Measurements from ENCODE around the gene BANF1.

Gene BANF1

GRCh38 chr11:66002648-66003225 is 434 bp downstream of the BANF1 start:
- peak; percentile 85 for DNase-seq (ENCODE audit: low spot score)
- in situ Hi-C loops (cut with MboI; ENCODE audit: low pct_unique_long_range_greater_than_20kb, low sequenced_read_pairs, unreplicated experiment), result no loop called here
- TF ChIP-seq, protein P1, sequence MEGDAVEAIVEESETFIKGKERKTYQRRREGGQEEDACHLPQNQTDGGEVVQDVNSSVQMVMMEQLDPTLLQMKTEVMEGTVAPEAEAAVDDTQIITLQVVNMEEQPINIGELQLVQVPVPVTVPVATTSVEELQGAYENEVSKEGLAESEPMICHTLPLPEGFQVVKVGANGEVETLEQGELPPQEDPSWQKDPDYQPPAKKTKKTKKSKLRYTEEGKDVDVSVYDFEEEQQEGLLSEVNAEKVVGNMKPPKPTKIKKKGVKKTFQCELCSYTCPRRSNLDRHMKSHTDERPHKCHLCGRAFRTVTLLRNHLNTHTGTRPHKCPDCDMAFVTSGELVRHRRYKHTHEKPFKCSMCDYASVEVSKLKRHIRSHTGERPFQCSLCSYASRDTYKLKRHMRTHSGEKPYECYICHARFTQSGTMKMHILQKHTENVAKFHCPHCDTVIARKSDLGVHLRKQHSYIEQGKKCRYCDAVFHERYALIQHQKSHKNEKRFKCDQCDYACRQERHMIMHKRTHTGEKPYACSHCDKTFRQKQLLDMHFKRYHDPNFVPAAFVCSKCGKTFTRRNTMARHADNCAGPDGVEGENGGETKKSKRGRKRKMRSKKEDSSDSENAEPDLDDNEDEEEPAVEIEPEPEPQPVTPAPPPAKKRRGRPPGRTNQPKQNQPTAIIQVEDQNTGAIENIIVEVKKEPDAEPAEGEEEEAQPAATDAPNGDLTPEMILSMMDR (IDR thresholded peaks at IDR 0.05; ENCODE audit: extremely low read depth, insufficient read depth, missing control alignments), result no peak

- in situ Hi-C loops (cut with MboI; ENCODE audit: low pct_unique_long_range_greater_than_20kb, low sequenced_read_pairs, unreplicated experiment), result no loop called here
- DNase-seq (ENCODE audit: low spot score), result no peak
- TF ChIP-seq, protein P1 (IDR thresholded peaks at IDR 0.05; ENCODE audit: extremely low read depth, insufficient read depth, missing control alignments), result no peak
Observed at GRCh38 chr11:66003291-66003690, 988 bp downstream of the BANF1 start.

DNA sequence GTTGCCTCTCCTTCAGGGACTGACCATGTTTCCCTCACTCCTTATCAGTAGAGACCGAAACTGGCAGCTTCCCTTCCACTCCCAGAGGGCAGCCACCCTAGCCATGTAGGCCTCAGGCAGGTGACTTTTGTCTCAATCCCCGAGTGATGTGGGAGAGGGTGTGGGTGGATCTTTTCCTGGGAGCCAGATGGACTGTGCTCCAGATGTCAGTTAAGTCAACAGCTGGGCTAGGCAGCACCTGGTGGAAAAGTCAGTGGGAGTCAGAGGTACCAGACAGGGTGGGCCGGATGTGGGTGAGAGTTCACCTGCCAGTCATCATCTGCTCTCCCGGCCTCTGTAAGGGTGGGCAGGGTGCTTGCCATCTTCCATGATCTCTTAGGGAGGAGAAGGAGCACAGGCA is 1.9 kb downstream of the BANF1 start:
- in situ Hi-C loops (cut with MboI; ENCODE audit: low pct_unique_long_range_greater_than_20kb, low sequenced_read_pairs, unreplicated experiment), result no loop called here
- TF ChIP-seq, protein P1 (IDR thresholded peaks at IDR 0.05; ENCODE audit: extremely low read depth, insufficient read depth, missing control alignments), result no peak
- no peak for DNase-seq (ENCODE audit: low spot score)

- DNase-seq (ENCODE audit: low spot score), result no peak
- in situ Hi-C loops (cut with MboI; ENCODE audit: low pct_unique_long_range_greater_than_20kb, low sequenced_read_pairs, unreplicated experiment), result no loop called here
- TF ChIP-seq, protein P1 (IDR thresholded peaks at IDR 0.05; ENCODE audit: extremely low read depth, insufficient read depth, missing control alignments), result no peak
Observed at GRCh38 chr11:66006134-66006890, 4.0 kb downstream of the BANF1 start.

DNA sequence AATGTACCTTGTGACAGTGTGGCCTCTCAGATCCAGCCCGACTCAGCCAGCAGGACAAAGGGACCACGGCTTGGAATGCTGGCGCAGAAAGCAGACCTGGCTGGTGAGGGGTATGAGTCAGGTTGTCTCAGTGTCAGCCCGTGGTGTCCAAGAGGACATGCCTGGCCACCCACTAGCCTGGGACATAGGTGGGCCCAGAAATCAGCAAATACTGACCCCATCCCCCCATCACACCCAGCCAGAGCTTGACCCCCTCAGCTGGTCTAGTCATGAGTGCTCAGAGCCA is 4.5 kb downstream of the BANF1 start:
- TF ChIP-seq, protein P1 (IDR thresholded peaks at IDR 0.05; ENCODE audit: extremely low read depth, insufficient read depth, missing control alignments), result no peak
- in situ Hi-C loops (cut with MboI; ENCODE audit: low pct_unique_long_range_greater_than_20kb, low sequenced_read_pairs, unreplicated experiment), result no loop called here
- DNase-seq (ENCODE audit: low spot score), result no peak

DNA sequence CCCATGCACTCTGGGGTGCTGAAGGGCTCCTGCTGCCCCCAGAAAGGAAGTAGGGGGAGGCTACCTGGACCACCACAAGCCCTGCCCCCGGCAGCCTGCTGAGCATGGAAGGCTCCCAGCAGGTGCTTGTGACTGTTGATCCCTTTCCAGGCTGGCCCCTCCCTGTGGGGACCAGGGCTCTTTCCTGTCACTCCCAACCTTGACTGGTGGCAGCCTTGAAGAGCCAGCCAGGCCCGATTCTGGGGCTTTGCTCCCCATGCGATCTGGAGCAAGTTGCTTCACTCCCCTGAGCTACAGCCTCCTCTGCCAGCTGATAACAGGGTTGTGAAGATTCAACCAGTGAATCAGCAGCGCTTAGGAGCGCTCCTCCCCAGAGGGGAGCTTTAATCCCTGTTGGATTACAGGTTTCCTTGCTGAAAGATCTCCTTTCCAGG is 4.9 kb downstream of the BANF1 start:
- in situ Hi-C loops (cut with MboI; ENCODE audit: low pct_unique_long_range_greater_than_20kb, low sequenced_read_pairs, unreplicated experiment), result no loop called here
- TF ChIP-seq, protein P1 (IDR thresholded peaks at IDR 0.05; ENCODE audit: extremely low read depth, insufficient read depth, missing control alignments), result no peak
- DNase-seq (ENCODE audit: low spot score), result no peak

Measured in GM13977 (cell line).